CD4-positive, alpha-beta T cell treated with Interferon gamma for 1 hour (primary cell): ENCODE results near the gene POLR1G.
A peak's percentile ranks its signal among the peaks of the same experiment; 100 is the strongest.
"Not testable (repeated sequence)": the region's sequence is repeated elsewhere in the genome, so short reads cannot be mapped to it uniquely, and the experiment has no call there.

Source experiments
- DNase-seq: peaks from one replicate; pipeline ENCODE4 v3.0.0-alpha.2; 2020

Gene POLR1G

DNA sequence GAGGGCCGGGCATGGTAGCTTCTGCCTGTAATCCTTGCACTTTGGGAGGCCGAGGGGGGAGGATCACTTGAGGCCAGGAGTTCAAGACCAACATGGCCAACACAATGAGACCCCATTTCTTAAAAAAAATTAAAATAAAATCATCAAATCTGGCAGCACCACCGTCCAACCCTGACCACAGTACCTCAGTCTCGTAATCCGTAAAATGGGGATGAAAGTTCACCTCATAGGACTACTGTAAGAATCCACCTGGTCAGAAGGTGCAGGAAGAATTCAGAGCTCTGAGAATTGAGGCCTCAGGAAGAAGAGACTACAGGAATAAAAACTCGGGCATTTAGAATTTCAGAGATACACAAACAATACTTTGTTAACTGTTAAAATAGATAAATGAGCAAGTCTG, 4.6 kb upstream of the POLR1G start:
- no peak for DNase-seq

DNA sequence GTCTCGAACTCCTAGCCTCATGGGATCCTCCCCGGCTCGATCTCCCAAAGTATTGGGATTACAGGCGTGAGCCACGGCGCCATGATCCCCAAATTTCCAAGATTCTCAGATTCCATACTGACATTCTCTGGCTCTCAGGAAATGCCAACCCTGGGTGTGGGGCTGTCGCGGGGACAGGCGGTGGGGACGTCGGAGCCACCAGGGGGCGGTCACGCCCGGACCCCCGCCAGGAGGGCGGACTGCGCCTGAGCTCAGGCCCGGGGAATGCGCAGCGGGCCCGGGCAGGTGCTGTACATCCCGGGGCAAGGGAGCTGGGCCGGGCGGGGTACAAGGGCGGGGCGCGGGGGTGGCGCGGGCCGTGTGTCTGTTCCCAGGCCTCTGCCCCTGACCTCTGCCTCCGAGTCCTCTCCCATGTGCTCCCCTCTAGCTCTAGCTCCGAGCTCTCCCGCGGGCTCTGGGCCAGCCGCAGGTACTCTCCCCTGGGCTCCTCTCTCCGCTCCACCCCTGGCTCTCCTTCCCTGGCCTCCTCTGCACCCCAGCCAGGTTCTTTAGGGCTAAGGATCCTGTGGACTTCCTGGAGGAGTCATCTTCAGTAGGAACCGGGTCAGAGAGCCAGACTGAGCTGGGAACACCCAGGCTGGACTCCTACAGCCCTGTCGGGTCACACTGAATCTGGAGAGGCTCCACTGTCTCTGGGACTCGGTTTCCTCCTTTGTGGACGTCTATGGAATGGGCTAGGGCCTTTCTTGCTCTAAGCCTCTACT, 4.0 kb upstream of the POLR1G start:
- DNase-seq, result peak; percentile 26

GRCh38 chr19:45403272-45403671, 3.2 kb upstream of the POLR1G start:
- no peak for DNase-seq

GRCh38 chr19:45403781-45404556, 2.5 kb upstream of the POLR1G start:
- peak; percentile 54 for DNase-seq

DNA sequence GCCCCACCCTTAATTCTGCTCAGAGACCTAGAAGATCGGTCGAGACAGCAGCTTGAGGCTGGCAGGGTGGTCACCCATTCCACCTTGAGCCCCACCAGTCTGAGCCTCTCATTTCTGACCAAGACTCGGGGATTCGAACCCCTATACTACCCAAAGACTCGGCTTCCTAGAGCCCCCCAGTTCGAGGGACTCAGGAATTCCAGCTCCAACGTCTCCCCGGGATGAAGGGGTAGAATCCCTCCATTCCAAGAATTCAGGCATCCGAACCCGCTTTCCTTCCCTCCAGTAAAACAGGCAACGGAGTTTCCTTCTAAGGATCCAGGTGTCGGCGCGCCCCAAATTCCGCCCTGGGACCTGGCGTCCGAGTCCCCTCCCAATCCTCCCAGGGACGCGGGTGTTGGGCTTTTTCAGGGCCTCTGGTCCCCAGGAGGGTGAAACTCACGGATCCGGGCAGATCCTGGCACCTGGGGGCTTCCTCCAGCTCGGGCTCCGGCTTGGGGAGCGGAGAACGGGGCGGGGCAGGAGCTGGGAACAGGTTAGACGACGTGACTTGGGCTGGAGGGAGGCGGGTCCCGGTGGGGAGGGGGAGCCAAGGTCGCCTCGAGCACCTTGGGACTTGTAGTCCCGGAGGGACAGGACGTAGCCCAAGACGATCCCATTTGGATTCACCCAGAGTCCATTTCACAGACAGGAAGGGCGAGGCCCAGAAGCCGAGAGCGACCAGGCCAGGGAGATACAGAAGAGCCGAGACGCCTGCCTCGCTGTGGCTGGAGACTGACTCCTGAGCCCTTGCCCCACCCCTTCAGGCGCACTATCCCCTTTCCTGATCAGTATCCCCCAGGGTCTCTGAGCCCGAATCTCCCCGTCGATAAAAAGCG, 1.6 kb upstream of the POLR1G start, which contains the start of gene PPP1R13L:
Gene PPP1R13L (minus strand): TSS at position 513 of the 878 bp plus-strand sequence. CDS start 6,751 bp downstream, outside the sequence.
- peak; percentile 54 for DNase-seq

DNA sequence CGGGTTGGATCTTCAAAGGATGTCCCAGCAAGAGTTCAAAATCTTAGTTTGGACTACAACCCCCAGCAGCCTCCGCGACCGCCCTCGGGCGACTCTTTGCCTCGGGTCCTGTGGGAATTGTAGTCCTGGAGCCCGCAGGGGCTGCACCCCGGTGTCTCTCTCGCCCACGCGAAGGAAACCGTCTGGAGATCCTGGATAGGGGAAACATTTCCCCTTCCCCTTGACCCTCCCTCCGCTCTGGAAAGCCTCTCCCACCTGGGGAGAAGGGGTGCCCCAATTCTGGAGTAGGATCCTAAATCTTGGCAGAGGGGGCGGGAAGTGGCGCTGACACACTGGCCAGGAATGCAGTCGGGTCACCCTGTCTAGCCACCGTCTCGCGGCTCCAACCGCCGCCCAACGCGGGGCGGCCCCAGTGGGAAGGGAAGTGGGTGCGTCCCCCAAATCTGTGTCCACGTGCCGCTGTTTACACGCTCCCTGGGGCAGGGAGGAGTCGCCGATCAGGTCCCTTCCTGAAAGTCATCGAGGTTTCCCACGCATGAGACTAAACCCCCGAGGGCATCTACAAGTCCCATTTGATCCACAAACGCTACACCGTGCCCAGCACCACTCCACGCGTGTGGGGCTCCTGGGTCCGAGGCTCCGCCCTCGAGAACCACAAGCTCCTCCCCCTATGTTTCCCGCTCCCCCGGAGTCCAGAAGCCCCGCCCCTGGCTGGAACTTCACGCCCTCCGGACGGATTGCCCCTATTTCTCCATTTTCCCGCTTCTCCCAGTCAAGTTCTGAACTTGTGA, 814 bp upstream of the POLR1G start:
- DNase-seq, result peak; percentile 84

DNA sequence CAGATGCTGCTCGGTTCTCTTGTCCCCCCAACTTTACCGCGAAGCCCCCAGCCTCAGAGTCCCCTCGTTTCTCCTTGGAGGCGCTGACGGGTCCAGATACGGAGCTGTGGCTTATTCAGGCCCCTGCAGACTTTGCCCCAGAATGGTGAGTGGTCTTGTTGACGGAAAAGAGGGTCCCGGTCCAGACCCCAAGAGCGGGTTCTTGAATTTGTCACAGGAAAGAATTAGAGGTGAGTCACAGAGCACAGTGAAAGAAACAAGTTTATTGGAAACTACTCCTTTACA, 589 bp downstream of the POLR1G start:
- DNase-seq, result no peak

DNA sequence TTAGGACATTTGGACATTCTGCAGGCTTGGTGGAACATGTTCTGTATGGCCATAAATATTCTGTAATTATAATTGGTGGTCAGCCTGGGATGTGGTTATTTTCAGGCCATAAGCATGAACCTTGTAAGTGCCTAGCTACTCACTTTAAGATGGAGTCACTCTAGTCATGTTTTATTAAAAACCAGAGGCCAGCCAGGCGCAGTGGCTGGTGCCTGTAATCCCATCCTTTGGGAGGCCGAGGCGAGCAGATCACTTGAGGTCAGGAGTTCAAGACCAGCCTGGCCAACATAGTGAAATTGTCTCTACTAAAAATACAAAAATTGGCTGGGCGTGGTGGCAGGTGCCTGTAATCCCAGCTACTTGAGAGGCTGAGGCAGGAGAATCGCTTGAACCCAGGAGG, 1.1 kb downstream of the POLR1G start:
- DNase-seq, result not testable (repeated sequence)

GRCh38 chr19:45408121-45408520, 1.7 kb downstream of the POLR1G start:
- no peak for DNase-seq

DNA sequence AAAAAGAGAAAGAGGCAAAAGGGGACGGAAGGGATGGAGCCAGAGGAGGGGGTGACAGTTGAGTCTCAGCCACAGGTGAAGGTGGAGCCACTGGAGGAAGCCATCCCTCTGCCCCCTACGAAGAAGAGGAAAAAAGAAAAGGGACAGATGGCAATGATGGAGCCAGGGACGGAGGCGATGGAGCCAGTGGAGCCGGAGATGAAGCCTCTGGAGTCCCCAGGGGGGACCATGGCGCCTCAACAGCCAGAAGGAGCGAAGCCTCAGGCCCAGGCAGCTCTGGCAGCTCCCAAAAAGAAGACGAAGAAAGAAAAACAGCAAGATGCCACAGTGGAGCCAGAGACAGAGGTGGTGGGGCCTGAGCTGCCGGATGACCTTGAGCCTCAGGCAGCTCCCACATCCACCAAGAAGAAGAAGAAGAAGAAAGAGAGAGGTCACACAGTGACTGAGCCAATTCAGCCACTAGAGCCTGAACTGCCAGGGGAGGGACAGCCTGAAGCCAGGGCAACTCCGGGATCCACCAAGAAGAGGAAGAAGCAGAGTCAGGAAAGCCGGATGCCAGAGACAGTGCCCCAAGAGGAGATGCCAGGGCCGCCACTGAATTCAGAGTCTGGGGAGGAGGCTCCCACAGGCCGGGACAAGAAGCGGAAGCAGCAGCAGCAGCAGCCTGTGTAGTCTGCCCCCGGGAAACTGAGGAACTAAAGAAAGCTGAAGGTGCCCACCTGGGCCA, 2.5 kb downstream of the POLR1G start:
- DNase-seq, result no peak

- no peak for DNase-seq
These were observed 3.1 kb downstream of the POLR1G start for GRCh38 chr19:45409557-45409920.

DNA sequence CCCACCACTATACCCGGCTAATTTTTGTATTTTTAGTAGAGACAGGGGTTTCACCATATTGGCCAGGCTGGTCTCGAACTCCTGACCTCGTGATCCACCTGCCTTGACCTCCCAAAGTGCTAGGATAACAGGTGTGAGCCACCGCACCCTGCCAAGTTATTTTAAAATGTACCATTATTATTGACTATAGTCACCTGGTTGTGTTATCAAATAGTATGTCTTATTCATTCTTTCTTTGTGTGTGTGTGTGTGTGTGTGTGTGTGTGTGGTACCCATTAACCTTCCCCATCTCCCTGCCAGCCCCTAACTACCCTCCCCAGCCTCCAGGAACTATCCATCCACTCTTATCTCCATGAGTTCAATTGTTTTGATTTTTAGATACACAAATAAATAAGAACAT, 3.9 kb downstream of the POLR1G start:
- DNase-seq, result not testable (repeated sequence)

- DNase-seq, result no peak
These were observed 7.1 kb downstream of the POLR1G start for GRCh38 chr19:45413497-45413896.

DNA sequence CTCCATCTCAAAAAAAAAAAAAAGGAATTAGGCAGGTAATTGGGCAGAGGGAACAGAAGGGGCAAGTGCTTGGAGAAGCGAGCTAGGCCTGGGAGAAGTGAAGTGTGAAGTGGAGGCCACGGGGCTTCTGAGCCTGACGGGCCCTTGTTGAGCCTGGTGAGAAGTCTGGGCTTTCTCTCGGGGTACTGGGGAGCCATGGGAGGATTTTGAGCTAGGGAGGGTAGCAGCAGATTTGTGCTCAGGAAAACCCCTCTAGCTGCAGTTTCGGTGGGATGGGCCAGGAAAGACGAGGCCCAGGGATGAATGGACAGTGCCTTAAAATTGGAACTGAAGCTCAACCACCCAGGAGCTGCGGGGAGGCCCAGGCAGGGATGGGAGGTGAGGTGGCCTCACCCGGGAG, 8.0 kb downstream of the POLR1G start:
- no peak for DNase-seq

DNA sequence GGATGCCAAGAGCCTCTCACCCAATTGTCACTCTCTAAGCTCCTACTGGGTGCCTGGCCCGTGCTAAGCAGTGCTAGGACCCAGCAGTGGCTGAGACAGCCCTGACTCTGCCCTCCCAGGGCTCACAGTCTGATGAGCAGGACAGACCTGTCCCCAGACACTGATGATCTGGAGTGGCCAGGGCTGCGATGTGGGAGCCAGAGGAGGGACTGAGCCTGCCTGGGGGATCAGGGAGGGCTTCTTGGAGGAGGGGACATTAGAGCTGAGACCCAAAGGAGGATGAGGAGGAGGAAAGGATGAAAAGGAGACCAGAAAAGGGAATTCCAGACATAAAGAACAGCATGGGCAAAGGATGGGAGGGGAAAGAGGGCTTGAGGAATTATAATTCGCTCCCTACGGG, 10.7 kb downstream of the POLR1G start:
- no peak for DNase-seq

GRCh38 chr19:45418802-45419201, 12.4 kb downstream of the POLR1G start:
- DNase-seq, result no peak

GRCh38 chr19:45419396-45419795, 13.0 kb downstream of the POLR1G start:
- DNase-seq, result peak; percentile 60

- DNase-seq, result no peak
These were observed 13.5 kb downstream of the POLR1G start for GRCh38 chr19:45419895-45420294.

- DNase-seq, result no peak
These were observed 13.9 kb downstream of the POLR1G start for GRCh38 chr19:45420356-45420755.

GRCh38 chr19:45420871-45421270, 14.4 kb downstream of the POLR1G start:
- DNase-seq, result no peak

GRCh38 chr19:45421947-45422498, 15.6 kb downstream of the POLR1G start:
- DNase-seq, result no peak
